Measurements from ENCODE around the gene ASB1.

DNA sequence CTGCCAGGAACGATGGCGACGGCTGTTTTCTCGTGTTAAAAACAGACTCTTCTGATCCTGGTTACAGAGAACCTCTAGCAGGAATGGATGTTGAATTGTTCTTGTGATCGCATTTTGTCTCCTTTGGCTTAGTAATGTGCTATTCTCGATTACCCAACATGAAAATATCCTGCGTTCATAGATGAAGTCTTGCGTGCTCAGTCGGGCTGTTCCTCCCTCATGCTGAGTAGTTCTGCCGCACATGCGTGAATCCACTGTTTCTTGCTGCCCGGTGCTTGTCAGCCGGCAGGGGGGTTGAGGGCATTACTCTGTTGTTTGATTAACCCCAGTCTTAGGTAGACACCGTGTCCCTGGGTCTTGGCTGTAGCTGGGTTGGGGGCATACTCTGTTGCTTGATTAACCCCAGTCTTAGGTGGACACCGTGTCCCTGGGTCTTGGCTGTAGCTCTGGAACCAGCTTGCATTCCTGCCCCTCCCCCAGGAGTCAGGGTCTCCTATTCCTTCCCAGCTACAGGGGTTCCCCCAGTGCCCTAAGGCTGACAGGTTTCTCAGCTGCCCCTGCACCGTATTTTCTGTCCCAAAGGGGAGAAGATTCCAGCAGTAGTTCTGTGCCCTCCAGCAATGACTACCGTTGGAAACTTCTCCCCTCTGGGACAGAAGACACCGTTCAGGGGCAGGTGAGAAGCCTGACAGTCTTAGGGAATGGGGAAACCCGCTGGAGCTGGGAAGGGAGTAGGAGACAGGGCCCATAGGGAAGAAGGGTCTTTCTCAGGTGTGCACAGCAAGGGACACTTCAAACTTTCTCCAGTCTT lies 22.1 kb upstream of the ASB1 start:
- TF ChIP-seq, protein P1, sequence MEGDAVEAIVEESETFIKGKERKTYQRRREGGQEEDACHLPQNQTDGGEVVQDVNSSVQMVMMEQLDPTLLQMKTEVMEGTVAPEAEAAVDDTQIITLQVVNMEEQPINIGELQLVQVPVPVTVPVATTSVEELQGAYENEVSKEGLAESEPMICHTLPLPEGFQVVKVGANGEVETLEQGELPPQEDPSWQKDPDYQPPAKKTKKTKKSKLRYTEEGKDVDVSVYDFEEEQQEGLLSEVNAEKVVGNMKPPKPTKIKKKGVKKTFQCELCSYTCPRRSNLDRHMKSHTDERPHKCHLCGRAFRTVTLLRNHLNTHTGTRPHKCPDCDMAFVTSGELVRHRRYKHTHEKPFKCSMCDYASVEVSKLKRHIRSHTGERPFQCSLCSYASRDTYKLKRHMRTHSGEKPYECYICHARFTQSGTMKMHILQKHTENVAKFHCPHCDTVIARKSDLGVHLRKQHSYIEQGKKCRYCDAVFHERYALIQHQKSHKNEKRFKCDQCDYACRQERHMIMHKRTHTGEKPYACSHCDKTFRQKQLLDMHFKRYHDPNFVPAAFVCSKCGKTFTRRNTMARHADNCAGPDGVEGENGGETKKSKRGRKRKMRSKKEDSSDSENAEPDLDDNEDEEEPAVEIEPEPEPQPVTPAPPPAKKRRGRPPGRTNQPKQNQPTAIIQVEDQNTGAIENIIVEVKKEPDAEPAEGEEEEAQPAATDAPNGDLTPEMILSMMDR (IDR thresholded peaks at IDR 0.05) = no peak
- no peak for TF ChIP-seq POLR2A (IDR thresholded peaks at IDR 0.05)

Data from vagina (tissue), 2 donors.